GM21360 (cell line): ENCODE results near the gene GH1.
"Not testable (repeated sequence)": the region's sequence is repeated elsewhere in the genome, so short reads cannot be mapped to it uniquely, and the experiment has no call there.

Experiments used
- ATAC-seq: cut with Tn5 transposase; IDR thresholded peaks from one replicate; pipeline ENCODE4 v1.9.1; 2021; ENCODE audit warnings: mild to moderate bottlenecking, moderate library complexity; ENCODE audit not compliant: unreplicated experiment

Gene GH1

GRCh38 chr17:63898899-63899798 is 19.5 kb downstream of the GH1 start:
- ATAC-seq = not testable (repeated sequence)

- ATAC-seq = not testable (repeated sequence)
Measured at GRCh38 chr17:63896524-63897354, 21.9 kb downstream of the GH1 start, which contains the start of gene CSH1. TSS of gene CSH1 (minus strand) at chr17:63896574. CDS start at chr17:63896511, 63 bp downstream.

GRCh38 chr17:63894821-63895220 is 23.8 kb downstream of the GH1 start:
- ATAC-seq = not testable (repeated sequence)

GRCh38 chr17:63894021-63894420 is 24.6 kb downstream of the GH1 start:
- not testable (repeated sequence) for ATAC-seq

- not testable (repeated sequence) for ATAC-seq
Measured at GRCh38 chr17:63892316-63893037, 26.2 kb downstream of the GH1 start.

- not testable (repeated sequence) for ATAC-seq
Measured at GRCh38 chr17:63889026-63889848, 29.4 kb downstream of the GH1 start.

GRCh38 chr17:63885119-63885518 is 33.5 kb downstream of the GH1 start:
- not testable (repeated sequence) for ATAC-seq

- not testable (repeated sequence) for ATAC-seq
Measured at GRCh38 chr17:63882626-63883126, 36.0 kb downstream of the GH1 start.

GRCh38 chr17:63881935-63882601 is 36.6 kb downstream of the GH1 start, which contains the start of gene GH2:
TSS of gene GH2 (minus strand) at chr17:63881944. CDS start at chr17:63881801, 143 bp downstream.
- no peak for ATAC-seq

- not testable (repeated sequence) for ATAC-seq
Measured at GRCh38 chr17:63881337-63881736, 37.3 kb downstream of the GH1 start.

- no peak for ATAC-seq
Measured at GRCh38 chr17:63880706-63881105, 37.9 kb downstream of the GH1 start.

GRCh38 chr17:63878413-63878812 is 40.2 kb downstream of the GH1 start:
- ATAC-seq = not testable (repeated sequence)

- not testable (repeated sequence) for ATAC-seq
Measured at GRCh38 chr17:63874693-63875092, 43.9 kb downstream of the GH1 start.

GRCh38 chr17:63874061-63874626 is 44.5 kb downstream of the GH1 start:
- not testable (repeated sequence) for ATAC-seq

GRCh38 chr17:63873577-63873976 is 45.1 kb downstream of the GH1 start, which contains the start of gene CSH2:
TSS of gene CSH2 (minus strand) at chr17:63873677. CDS start at chr17:63873614, 63 bp downstream.
- not testable (repeated sequence) for ATAC-seq

GRCh38 chr17:63871646-63872365 is 46.8 kb downstream of the GH1 start:
- not testable (repeated sequence) for ATAC-seq

GRCh38 chr17:63870292-63870665 is 48.4 kb downstream of the GH1 start:
- ATAC-seq = not testable (repeated sequence)
